Effector memory CD4-positive, alpha-beta T cell (primary cell): ENCODE data around the gene CERKL.

Experiments
- DNase-seq, 3 donors: peaks; one replicate each; pipeline ENCODE4 v3.0.0-alpha.2; 2020
- H3K27ac ChIP-seq: 2 replicates; pipeline ENCODE4 v1.7.0; 2013; ENCODE audit warnings: mild to moderate bottlenecking, low read length, moderate library complexity; ENCODE audit not compliant: insufficient read depth, poor library complexity, severe bottlenecking
- H3K27me3 ChIP-seq: replicated peaks from 2 replicates; pipeline ENCODE4 v1.7.0; 2013; ENCODE audit warnings: mild to moderate bottlenecking, low read length; ENCODE audit not compliant: insufficient read depth, control insufficient read depth, poor library complexity, severe bottlenecking
- H3K36me3 ChIP-seq: 2 replicates; pipeline ENCODE4 v1.7.0; 2013; ENCODE audit warnings: mild to moderate bottlenecking, low read length, moderate library complexity; ENCODE audit not compliant: control insufficient read depth, insufficient read depth
- H3K4me1 ChIP-seq: 2 replicates; pipeline ENCODE4 v1.7.0; 2013; ENCODE audit warnings: low read length, mild to moderate bottlenecking; ENCODE audit not compliant: control insufficient read depth, insufficient read depth, poor library complexity, severe bottlenecking
- H3K4me3 ChIP-seq: 2 replicates; pipeline ENCODE4 v1.7.0; 2013; ENCODE audit warnings: low read length, low read depth, mild to moderate bottlenecking; ENCODE audit not compliant: insufficient read depth, poor library complexity, severe bottlenecking
- H3K9me3 ChIP-seq: 2 replicates; pipeline ENCODE4 v1.7.0; 2013; ENCODE audit warnings: mild to moderate bottlenecking, low read length, moderate library complexity; ENCODE audit not compliant: control insufficient read depth

The CERKL gene

DNA sequence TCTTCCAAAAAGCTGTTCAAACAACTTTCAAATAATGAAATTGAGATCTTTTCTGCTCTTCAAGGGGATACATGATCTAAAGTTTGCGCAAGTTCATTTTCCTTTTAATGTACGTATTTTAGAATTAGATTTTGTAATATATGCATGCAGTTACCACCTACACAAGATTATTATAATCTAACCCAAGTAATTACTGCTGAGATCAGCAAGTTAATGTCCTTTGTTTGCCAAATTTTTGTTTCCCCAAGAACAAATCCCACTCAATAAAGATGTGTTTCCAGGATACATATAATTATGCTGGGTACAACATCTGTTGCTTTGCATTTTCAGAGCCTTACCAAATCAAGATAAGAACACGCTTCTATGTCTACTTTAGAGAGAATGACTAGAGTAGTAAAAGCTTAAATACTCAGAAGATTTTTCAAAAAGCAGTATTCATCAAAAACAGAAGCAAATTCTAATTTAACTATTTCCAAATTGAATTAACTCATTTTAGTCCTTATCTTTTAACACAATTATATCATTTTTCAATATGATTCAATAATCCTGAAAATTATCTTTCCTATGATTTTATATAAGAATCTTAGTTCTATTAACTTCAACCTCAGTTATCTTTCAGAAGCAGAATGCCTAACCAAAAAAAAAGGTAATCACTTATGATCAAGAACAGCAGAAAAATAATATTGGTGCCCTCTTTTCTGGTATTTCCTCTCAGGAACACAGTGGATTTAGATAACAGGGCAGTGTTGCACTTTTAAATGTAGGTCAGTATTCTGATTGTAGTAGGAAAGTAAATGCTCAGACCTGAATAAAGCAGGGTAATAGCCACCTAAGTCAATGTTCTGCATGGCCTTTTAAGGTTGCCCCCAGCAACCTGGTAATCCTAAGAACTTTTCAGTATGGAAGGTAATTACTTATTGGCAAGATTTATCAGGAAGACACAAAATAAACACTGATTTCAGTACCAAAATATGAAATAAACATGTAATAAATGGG, 28.0 kb downstream of the CERKL start:
- Histone ChIP-seq H3K27ac (no peak overlapping the region), H3K4me3 (no peak overlapping the region), H3K27me3 (peaks cover 3% of the 10 kb centered on the region), H3K36me3 (no peaks in the 10 kb centered on the region), H3K4me1 (no peaks in the 10 kb centered on the region), H3K9me3 (no peaks in the 10 kb centered on the region)
- no peak for DNase-seq

DNA sequence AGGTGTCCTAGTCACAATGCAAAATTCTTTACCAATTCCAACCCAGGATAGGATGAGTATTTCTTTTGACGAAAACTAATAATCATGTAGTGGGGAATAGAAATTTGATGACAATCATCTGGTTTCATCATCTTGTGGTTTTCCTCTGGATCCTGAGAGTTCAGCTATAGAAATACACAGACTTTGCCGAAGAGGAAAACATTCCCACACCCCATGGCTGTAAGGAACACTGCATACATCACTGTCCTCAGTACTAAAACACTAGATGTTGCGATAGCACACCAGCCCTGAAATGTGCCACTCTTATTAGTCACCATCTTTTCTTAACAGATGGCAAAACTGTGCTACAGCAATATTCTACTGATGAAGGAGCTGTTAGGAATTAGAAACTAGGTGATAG, 29.4 kb downstream of the CERKL start:
- Histone ChIP-seq H3K4me1 (no peaks in the 10 kb centered on the region), H3K9me3 (no peaks in the 10 kb centered on the region), H3K27ac (no peak overlapping the region), H3K4me3 (no peak overlapping the region), H3K36me3 (no peaks in the 10 kb centered on the region), H3K27me3 (peaks cover 5% of the 10 kb centered on the region)
- no peak for DNase-seq

DNA sequence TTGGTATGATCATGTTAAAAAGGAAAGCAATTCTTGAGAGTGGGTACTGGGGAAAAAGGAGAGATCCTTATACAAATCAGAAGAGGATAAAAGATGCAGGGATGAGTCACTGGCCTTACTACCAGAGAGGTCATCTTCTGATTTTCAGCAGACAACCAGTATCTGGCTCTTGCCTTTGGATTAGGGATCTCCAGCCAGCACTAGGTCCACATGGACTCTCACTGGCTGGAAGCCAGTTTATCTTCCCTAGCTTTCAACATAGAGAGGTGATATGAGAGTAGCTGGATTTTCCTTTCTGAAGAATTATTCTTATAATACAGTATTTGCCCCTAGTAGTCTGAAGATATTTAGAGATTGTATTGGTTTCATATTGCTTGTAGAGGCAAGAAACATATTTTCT, 30.2 kb downstream of the CERKL start:
- DNase-seq = no peak
- Histone ChIP-seq H3K36me3 (no peaks in the 10 kb centered on the region), H3K4me1 (no peaks in the 10 kb centered on the region), H3K27ac (no peak overlapping the region), H3K4me3 (no peak overlapping the region), H3K9me3 (no peaks in the 10 kb centered on the region), H3K27me3 (peaks cover 5% of the 10 kb centered on the region)

DNA sequence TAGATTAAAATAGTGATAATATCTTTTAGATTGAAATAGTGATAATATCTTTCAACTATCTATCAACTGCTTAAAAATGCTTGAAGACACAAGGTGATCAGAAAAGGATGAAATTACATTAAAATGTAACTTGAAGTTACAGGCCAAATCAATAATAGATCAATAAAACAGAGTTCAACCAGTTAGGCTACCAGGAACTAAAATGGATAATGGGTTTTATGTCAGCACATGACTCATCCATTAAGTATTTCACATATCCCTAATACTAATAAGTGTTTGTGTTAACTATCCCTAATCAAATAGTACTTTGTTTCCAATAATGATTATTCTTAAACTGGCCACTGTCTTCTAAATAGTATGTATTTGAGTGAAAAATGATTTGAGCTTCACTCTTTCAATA, 33.7 kb downstream of the CERKL start:
- H3K4me1 ChIP-seq = no peaks in the 10 kb centered on the region

DNA sequence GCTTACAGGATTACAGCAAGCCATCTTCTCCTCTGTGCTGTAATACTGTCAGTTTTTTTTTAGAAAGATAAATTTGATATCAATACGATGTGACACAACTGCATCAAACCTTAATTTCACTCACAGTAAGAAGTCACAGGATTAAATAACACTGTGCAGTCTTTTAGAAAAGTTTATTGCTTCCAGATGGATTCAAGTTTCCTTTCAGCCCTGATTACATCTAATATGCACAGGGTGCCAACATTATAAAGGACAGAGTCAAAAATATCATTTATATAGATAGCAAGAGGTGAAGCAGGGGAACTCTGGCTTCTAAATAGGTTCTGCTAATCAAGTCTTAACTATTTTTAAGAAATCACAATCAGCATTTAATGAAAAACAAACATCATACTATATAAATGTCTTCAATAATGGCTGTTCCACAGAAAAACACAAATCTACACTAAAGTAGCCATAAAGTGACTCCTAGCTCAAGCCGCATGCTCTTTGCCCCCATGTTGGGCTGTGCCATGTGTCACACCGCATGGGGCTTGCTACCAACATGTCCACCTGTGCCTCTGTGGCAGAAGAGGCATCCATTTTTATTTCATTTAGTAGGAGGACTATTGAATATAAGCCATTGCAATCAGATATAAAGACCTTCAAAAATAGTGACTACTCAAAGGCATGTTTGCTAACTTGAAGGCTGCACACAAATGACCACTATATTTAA, 35.0 kb downstream of the CERKL start:
- Histone ChIP-seq H3K4me1 (no peaks in the 10 kb centered on the region), H3K36me3 (no peaks in the 10 kb centered on the region), H3K27ac (no peak overlapping the region), H3K9me3 (no peaks in the 10 kb centered on the region), H3K4me3 (no peak overlapping the region), H3K27me3 (peaks cover 5% of the 10 kb centered on the region)
- no peak for DNase-seq

More for the DNA sequence above, 33.7 kb downstream of the CERKL start:
- no peak for DNase-seq
- Histone ChIP-seq H3K36me3 (no peaks in the 10 kb centered on the region), H3K27ac (no peak overlapping the region), H3K4me3 (no peak overlapping the region), H3K9me3 (no peaks in the 10 kb centered on the region), H3K27me3 (peaks cover 5% of the 10 kb centered on the region)

DNA sequence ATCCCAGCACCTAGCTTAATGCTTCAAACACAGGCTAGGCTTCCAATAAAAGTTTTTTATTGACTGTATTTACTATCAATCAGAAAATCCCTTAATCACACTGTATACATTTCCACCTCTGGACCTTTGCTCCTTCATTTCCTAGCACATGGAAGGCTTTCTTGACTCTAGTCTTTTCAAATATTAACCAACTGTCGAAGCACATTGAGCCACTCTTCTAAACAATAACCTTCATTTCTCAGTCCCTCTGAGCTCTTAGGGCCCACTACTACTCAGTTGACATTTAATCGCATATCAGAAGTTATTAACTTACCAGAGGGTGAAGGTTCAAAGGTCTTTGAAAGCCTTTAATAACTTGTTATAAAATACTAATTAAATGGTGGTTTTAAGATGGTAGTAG, 37.4 kb downstream of the CERKL start:
- no peaks in the 10 kb centered on the region for H3K36me3 ChIP-seq
- no peak overlapping the region for H3K4me3 ChIP-seq
- H3K9me3 ChIP-seq = no peaks in the 10 kb centered on the region
- no peak for DNase-seq
- H3K27ac ChIP-seq = no peak overlapping the region
- no peaks in the 10 kb centered on the region for H3K4me1 ChIP-seq
- H3K27me3 ChIP-seq = peaks cover 3% of the 10 kb centered on the region

DNA sequence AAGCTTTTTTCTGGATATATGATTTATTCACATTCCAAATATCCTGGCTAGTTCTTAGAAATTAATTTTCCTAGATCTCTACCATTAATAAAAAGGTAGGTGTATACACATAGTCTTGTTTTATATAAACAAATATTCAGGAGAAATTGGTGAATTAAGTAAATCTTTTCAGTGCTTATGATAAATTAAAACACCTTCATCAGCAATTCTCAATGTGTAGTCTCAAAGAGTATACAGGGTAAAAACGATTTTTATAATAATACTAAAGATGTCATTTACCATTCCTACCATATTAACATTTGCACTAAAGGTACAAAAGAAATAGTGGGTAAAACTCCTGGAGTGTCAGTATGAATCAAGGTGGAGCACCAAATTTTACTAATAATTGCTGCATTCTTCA, 40.2 kb downstream of the CERKL start:
- H3K36me3 ChIP-seq = no peaks in the 10 kb centered on the region
- H3K27me3 ChIP-seq = no peaks in the 10 kb centered on the region
- DNase-seq = no peak
- no peaks in the 10 kb centered on the region for H3K4me1 ChIP-seq
- H3K9me3 ChIP-seq = no peaks in the 10 kb centered on the region
- no peak overlapping the region for H3K4me3 ChIP-seq
- H3K27ac ChIP-seq = no peak overlapping the region

DNA sequence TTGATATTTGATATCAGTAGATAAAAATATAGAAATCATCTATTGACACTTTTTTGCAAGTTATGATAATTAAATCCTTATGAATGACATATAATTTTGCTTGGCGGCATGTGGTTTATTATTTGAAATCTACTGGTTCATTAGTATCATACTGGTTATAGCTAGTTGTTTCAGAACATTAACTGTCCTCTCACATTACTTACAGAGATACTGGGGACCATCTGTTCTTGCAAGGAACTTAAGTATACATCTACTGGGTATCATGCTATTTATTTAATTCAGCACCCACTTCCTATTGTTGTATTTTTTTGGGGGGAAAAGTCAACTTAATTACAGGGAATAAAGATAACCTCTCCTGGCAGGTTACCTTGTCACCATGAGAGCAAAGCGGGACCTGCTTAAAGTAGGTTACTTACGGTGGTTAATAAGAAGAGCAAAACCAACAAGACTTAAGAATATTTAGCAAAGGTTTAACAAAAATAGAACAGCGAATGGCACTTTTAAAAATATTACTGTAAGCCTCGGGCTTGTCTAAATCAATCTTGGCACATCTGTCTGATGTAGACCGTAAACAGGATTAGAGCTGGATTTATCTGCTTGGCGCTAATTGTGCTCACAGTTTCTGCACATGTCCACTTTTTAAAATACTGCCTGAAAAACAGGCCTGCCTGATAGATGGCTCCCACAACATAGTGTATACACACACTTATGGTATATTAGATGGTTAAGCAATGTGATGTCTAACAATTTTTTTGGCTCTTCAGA, 41.8 kb downstream of the CERKL start:
- H3K9me3 ChIP-seq = no peaks in the 10 kb centered on the region
- no peak overlapping the region for H3K4me3 ChIP-seq
- H3K4me1 ChIP-seq = no peaks in the 10 kb centered on the region
- H3K36me3 ChIP-seq = no peaks in the 10 kb centered on the region
- no peak overlapping the region for H3K27ac ChIP-seq
- no peaks in the 10 kb centered on the region for H3K27me3 ChIP-seq
- no peak for DNase-seq

DNA sequence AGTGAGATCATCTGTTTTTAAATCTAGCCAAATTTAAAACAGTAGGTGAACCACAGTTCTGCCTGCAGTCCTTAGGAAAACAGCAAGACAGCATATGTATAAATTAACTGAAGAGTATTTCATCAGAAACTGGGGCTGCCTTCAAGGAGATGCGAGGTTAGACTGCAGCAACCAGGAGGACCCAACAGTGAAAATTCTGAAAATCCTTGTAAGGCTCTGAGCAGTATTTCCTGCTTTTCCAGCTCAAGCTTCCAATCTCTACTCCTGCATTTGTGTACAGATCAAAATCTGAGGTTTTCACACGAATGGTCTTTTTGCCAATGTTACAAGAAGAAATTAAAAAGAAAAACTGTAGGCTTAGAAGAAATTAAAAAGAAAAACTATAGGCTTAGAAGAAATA, 43.7 kb downstream of the CERKL start:
- no peaks in the 10 kb centered on the region for H3K4me1 ChIP-seq
- no peaks in the 10 kb centered on the region for H3K36me3 ChIP-seq
- H3K27ac ChIP-seq = no peak overlapping the region

More for the DNA sequence above, 43.7 kb downstream of the CERKL start:
- Histone ChIP-seq H3K4me3 (no peak overlapping the region), H3K9me3 (no peaks in the 10 kb centered on the region), H3K27me3 (no peaks in the 10 kb centered on the region)
- no peak for DNase-seq
